ENCODE measurements around the gene FREY1.

DNA sequence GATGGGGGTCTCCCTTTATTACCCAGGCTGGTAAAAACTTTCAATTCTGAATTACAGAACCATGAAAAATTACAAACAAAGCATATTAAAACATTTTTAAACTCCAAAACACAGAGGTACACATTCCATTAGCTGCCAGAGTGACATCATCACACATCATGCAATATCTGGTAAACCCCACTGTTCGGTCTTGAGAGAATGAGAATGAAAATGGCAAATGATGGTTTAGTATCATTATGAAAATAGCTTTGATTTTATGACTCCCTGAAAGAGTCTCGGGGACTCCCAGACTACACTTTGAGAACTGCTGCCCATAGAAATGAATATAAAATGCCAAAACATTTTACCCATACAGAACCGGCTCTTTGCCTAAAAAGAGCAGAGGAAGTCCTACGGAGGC is 34.2 kb upstream of the FREY1 start:
- no peak for TF ChIP-seq CTCF (tag by site-specific recombination; IDR thresholded peaks at IDR 0.05)
- TF ChIP-seq, protein P1, sequence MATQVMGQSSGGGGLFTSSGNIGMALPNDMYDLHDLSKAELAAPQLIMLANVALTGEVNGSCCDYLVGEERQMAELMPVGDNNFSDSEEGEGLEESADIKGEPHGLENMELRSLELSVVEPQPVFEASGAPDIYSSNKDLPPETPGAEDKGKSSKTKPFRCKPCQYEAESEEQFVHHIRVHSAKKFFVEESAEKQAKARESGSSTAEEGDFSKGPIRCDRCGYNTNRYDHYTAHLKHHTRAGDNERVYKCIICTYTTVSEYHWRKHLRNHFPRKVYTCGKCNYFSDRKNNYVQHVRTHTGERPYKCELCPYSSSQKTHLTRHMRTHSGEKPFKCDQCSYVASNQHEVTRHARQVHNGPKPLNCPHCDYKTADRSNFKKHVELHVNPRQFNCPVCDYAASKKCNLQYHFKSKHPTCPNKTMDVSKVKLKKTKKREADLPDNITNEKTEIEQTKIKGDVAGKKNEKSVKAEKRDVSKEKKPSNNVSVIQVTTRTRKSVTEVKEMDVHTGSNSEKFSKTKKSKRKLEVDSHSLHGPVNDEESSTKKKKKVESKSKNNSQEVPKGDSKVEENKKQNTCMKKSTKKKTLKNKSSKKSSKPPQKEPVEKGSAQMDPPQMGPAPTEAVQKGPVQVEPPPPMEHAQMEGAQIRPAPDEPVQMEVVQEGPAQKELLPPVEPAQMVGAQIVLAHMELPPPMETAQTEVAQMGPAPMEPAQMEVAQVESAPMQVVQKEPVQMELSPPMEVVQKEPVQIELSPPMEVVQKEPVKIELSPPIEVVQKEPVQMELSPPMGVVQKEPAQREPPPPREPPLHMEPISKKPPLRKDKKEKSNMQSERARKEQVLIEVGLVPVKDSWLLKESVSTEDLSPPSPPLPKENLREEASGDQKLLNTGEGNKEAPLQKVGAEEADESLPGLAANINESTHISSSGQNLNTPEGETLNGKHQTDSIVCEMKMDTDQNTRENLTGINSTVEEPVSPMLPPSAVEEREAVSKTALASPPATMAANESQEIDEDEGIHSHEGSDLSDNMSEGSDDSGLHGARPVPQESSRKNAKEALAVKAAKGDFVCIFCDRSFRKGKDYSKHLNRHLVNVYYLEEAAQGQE (tag by site-specific recombination; IDR thresholded peaks at IDR 0.05): no peak
- TF ChIP-seq ZNF274 (IDR thresholded peaks at IDR 0.05; ENCODE audit: low read length): no peak
- TF ChIP-seq ZNF274 (tag by site-specific recombination; IDR thresholded peaks at IDR 0.05; ENCODE audit: borderline replicate concordance): no peak

Data from HEK293 (cell line).